D721Med (cell line): ENCODE data around the gene GPR161.

ENCODE experiments used
- DNase-seq: peaks from one replicate; pipeline ENCODE4 v3.0.0; 2011; ENCODE audit warnings: low spot score; ENCODE audit not compliant: insufficient read length
- FAIRE-seq: peaks from 2 replicates; lab custom pipeline; 2011; peaks lifted over from hg19 to GRCh38; lab: Jason Lieb, UNC
- CTCF ChIP-seq: IDR thresholded peaks from 2 replicates; pipeline ENCODE4 v1.5.1; 2012; ENCODE audit warnings: mild to moderate bottlenecking, control low read depth; ENCODE audit not compliant: insufficient read depth; ENCODE audit errors: missing control alignments

The GPR161 gene

GRCh38 chr1:168146160-168146539, 9.4 kb upstream of the GPR161 start:
- no peak for DNase-seq
- no peak for FAIRE-seq
- TF ChIP-seq CTCF = no peak

GRCh38 chr1:168145184-168146159, 8.7 kb upstream of the GPR161 start:
- DNase-seq (peak; percentile 91), FAIRE-seq (peak; percentile 29)
- TF ChIP-seq CTCF = peak; percentile 99

GRCh38 chr1:168141871-168142385, 5.2 kb upstream of the GPR161 start:
- FAIRE-seq (no peak), DNase-seq (no peak)
- no peak for TF ChIP-seq CTCF

- no peak for DNase-seq
- no peak for FAIRE-seq
Measured at GRCh38 chr1:168139070-168139469, 2.3 kb upstream of the GPR161 start.

GRCh38 chr1:168138134-168138533, 1.4 kb upstream of the GPR161 start:
- no peak for TF ChIP-seq CTCF
- DNase-seq = no peak
- FAIRE-seq = peak; percentile 46

More at GRCh38 chr1:168139070-168139469, 2.3 kb upstream of the GPR161 start:
- TF ChIP-seq CTCF = no peak

GRCh38 chr1:168137515-168137821, 738 bp upstream of the GPR161 start:
- no peak for TF ChIP-seq CTCF
- no peak for FAIRE-seq
- DNase-seq = no peak
